Muscle of back (tissue), 11 donors: ENCODE results near the gene UQCRC1. TPM values are rescaled to one million over a fixed set of nuclear protein-coding genes. Genes with fewer than 3 reads are reported as not detected.

Source experiments
- DNase-seq, 3 donors: peaks; one replicate each; pipeline versions ENCODE4 v3.0.0 to v3.0.0-alpha.2; 2013
- polyA plus RNA-seq, 10 donors: library from polyadenylated mRNA; unstranded; fragments of 120-200 nt; gene quantifications; one replicate each; pipeline ENCODE4 v1.2.1, GENCODE V29; 2013; ENCODE audit not compliant: insufficient read length in 10 of 10

Gene UQCRC1
- polyA plus RNA-seq, 10 donors: 161 to 187 (median 177) TPM

DNA sequence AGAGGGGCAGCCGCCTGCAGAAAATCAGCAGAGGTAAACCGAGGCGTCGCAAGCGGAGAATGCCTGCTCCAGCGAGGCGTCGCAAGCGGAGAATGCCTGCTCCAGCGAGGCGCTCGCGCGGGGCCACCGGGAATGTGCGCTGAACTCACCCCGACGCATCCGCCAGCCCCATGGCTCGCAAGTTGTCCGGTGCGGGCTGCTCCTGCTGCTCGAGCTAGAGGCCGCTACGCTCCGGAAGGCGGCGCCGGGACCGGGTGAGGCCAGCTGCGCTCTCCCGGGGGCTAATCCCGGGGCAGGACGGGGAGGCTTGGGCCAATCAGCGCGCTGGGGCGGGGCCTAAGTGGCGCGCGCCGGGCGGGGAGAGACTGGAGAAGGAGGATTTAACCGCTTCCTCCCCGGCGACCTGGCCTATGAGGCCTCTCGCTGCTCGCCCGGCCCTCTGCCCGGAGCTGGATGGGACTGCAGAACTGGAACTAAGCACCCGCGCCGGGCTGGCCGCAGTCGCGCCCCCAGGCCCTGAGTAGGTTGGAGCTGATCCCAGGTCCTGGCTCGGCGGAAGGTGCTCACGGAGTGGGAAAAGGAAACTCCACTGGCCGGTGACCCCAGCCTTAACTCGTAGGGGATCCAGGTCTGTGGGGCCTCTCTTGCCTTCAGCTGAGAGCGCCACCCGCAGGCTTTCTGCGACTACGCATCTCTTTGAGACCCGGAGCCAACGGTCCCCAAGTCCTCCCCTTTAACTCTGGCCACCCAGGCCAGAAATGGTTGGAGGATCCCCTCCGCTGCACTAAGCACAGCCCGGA lies 26.0 kb upstream of the UQCRC1 start, which contains the start of gene SLC26A6:
Gene SLC26A6, minus strand, starts transcription at position 240 of the 800 bp plus-strand sequence. Its CDS starts 68 bp downstream, at position 172.
- peak; percentile 95 to 99 (median 98) for DNase-seq

DNA sequence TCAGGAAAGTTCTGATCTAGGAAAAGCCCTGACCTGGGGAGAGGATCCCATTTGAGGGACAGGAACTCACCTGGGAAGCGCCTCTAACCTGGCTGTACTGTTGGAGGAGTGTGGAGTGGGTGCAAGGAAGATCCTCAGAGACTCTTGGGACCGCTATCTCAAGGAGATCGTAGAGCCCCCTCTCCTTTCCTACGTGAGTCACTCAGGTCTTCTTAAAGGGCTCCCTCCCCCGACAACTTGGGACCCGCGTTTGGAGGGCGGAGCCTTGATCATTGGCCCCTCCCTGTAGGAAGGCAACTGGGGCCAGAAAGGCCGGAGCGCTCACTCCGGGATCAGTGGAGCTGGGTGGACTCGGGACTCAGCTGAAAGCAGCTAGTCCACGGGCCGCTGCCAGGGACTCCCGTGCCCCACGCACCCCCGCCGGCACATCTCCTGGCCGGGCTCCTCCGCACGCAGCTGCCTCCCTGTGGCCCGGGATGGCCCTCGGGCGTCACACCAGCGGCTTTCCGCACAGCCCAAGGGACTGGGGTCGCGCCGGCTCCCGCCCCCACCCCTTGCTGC lies 25.3 kb upstream of the UQCRC1 start:
- peak; percentile 23 to 68 (median 24) for DNase-seq

- no peak for DNase-seq
Measured at GRCh38 chr3:48633743-48634142, 24.3 kb upstream of the UQCRC1 start.

DNA sequence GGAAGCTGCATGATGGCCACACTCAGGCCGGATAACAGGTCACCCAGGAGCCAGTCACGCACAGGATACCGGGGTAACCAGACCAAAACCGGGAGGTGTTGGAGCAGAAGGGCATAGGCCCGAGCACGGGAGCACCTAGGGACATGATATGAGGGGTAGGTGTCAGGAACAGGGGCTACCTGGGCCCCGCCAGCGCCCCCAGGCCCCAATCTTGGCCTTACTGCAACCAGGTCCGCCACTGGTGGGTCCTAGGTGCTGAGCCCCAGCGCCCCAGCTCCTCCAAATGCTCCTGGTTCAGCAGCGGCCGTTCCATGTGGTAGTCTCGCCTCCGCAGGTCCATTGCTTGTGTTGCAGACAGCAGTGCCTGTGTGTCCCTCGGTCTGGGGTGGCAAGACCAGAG lies 23.8 kb upstream of the UQCRC1 start:
- DNase-seq: no peak

DNA sequence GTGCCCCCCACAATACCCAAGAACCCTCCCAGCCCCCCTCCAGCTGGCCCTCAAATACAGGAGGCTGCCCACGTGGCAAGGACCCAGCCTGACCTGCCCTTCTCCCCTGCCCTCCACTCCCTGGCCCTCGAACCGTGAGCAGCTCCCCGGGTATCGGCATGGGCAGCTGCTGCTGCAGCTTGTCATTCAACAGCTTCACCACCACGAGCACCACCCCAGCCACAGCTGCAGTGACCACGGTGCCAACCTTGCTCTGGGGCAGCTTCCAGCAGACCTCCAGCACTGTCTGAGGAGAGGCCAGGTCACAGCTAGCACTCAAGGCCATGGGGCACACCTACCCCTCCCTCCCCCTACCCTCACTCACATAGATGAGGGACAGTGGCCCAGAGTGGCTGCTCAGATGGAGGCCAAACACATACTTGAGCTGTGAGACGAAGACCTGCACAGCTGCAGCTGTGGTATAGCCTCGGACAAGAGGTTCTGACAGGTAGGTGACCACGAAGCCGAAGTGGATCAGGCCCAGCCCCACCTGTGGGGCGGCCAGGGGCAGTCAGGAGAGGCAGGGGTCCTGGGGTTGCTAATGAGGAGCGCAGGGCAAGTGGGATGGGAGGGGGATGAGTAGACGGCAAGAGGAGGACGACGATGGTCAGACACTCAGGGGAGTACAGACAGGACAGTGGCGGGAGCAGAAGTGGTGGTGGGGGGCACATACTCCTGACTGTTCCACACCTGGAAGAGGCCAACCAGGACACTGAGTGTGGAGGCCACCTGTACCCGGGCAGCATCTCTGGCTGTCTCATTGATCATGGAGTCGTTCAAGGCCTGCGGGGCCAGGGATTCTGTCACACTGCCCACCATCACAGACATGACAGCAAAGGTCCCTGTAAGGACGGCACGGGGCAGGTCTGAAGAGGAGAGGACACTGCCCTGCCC lies 22.3 kb upstream of the UQCRC1 start:
- no peak for DNase-seq

- DNase-seq: no peak
Measured at GRCh38 chr3:48630833-48631232, 21.4 kb upstream of the UQCRC1 start.

DNA sequence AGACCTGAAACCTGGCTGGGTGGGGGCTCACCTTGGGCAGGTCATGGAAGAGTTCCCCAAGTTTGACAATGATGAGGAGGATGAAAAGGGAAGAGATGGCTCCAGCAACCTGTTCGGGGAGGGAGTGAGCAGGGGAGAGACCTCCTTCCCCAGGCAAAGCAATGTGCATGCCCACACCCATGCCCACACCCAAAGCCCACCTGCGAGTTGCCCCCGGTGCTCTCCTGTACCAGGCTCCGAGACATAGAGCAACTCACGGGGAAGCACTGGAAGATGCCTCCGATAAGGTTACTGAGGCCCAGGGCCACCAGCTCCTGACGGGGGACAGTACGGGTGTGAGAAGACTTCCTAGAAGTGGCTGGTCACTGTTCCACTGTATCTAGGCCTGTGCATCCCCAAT lies 21.0 kb upstream of the UQCRC1 start:
- DNase-seq: no peak

DNA sequence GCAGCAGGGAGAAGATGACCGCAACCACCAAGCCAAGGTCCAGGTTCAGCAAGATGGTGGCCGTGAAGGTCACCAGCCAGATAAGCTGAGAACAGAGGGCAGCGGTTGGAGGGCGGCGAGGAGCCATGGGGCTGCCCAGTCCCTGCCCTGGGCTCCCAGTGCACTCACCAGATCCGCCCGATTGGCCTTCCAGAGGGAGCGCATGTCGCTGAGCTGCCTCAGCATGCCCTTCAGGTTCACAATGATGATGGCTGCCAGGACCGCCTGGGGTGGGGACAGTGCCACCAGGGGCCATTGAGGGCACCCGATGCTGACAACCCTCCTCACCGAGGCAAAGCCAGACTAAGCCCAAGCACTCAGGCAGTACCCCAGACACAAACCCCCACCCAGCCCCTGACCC lies 20.4 kb upstream of the UQCRC1 start:
- no peak for DNase-seq

GRCh38 chr3:48628277-48629017 lies 19.0 kb upstream of the UQCRC1 start:
- DNase-seq: no peak

GRCh38 chr3:48625600-48625999 lies 16.2 kb upstream of the UQCRC1 start:
- no peak for DNase-seq

GRCh38 chr3:48624767-48625166 lies 15.3 kb upstream of the UQCRC1 start:
- DNase-seq: no peak

DNA sequence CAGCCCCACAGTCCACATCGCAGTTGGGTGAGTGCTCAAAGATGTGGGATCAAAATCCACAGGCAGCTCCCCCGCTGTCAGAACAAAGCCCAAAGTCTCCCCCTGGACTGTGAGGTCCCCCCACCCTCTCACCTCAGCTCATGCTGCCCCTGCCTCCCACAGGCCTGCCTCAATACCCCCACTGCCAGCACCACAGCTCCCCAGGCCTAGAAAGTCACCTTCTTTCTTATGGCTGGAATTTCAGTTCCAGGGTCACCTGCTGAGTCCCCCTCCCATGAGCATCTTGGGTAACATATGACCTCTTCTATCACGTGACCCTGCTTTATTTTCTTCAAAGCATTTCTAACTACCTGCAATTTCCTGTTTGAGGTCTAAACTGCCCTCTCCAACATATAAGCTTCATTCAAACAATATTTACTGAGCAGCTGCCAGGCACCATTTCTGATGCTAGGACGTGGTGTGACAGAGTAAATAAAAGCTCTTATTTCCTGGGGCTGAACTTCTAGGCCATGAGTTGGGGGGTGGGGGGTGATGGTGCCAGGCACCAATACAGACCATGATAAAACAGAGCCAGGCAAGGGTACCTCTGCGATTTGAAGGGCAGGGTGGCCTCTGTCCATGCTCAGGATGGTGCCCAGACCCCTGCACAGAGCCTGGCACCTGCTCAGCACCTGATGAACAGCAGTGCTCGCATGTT lies 14.6 kb upstream of the UQCRC1 start:
- DNase-seq: no peak

DNA sequence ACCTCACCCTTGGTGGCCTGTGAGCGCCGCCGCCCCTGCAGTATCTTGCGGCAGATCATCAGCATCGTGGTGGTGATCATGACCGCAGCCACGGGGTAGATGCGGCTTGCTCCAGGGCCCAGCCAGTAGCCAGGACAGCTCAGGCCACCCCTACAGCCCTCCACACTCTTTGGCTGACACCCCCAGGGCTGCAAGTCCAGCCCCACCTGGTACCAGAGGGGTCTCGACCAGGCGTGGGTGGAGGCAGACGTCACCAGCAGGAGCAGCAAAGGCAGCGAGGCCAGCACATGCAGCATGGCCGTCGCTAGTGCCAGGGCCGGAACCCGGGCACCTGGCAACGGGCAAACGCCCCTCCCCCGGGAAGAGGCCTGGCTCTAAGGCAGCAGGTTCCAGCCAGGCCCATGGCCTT lies 12.0 kb upstream of the UQCRC1 start, which contains the start of gene TMEM89:
Gene TMEM89, minus strand, starts transcription at position 309 of the 409 bp plus-strand sequence. Its CDS starts 13 bp downstream, at position 296.
- DNase-seq: no peak

GRCh38 chr3:48619541-48620524 lies 10.4 kb upstream of the UQCRC1 start:
- no peak for DNase-seq

DNA sequence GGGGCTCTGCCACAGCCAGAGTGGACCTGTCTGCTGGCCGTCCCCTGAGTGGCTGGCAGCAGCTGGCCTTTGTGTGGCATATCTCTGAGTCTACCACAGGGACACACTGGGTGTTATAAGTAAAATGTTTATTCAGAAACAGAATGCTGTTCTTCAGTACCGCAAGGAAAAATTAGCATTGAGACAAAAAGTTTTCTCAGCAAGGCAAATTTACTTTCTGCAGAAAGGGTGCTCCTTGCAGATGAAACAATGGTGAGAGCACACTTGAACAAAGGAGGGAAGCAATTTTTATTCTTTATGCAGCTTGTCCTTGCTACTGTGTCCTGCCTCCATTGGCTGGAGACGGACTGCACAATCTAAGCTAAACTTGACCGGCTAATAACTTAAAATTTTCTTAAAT lies 8.1 kb upstream of the UQCRC1 start:
- no peak for DNase-seq

- no peak for DNase-seq
Measured at GRCh38 chr3:48614044-48614443, 4.6 kb upstream of the UQCRC1 start.

DNA sequence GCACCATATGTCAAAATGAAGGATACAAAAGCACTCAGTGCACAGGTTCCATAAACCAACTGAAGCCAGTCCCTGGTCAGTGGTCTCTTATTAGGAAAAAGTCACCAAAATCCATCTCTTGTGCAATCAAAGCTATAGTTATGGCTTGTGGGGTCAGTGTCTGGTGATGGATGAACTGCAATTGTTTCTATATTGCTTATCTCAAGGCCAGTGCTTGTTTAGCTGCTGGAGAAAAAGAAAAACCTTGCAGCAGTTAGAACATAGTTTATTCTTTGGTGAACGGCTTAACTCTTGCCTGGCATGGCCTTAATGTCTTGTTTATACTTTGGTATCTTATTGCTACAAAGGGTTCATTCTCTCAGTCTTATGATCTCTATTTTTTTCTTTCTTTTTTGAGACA lies 2.9 kb upstream of the UQCRC1 start:
- no peak for DNase-seq

DNA sequence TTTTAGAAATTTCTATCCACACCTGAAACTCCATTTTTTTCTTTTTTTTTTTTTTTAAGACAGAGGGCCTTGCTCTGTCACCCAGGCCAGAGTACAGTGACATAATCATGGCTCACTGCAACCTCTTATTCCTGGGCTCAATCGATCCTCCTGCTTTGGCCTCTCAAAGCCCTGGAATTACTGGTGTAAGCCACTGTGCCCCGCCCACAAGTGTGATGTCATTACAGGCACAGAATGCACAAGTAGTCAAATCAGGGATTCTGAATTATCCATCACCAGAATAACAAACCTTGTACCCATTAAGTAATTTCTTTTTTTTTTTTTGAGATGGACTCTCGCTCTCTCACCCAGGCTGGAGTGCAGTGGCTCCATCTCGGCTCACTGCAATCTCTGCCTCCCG lies 1.9 kb downstream of the UQCRC1 start:
- DNase-seq: no peak

- DNase-seq: no peak
Measured at GRCh38 chr3:48601622-48601994, 7.8 kb downstream of the UQCRC1 start.
